HG02623 (cell line): ENCODE measurements around the gene GFAP.

Experiments
- ATAC-seq: cut with Tn5 transposase; IDR thresholded peaks from one replicate; pipeline ENCODE4 v1.9.1; 2021; ENCODE audit warnings: moderate library complexity; ENCODE audit not compliant: unreplicated experiment

The GFAP gene

DNA sequence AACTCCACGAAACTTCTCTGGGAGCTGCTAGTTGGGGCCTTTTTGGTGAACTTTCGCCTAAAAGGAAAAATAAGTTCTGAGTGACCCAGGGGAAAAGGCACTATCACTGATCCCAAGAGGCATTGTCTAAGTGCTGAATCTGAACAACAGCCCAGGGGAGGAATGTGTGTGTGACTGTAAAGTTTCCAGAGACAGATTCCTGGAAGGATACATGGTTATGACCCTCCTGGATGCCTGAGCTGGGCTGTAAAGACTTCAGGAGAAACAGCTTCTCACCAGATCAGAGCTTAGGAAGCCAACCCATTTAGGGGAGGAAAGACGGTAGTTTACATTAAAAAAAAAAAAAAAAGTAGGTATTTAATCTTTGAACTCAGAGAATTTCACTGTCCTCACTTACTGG, 47.5 kb downstream of the GFAP start:
- no peak for ATAC-seq

- ATAC-seq: no peak
Measured at GRCh38 chr17:44865931-44866330, 49.4 kb downstream of the GFAP start.

- ATAC-seq: no peak
Measured at GRCh38 chr17:44865231-44865660, 50.1 kb downstream of the GFAP start.

DNA sequence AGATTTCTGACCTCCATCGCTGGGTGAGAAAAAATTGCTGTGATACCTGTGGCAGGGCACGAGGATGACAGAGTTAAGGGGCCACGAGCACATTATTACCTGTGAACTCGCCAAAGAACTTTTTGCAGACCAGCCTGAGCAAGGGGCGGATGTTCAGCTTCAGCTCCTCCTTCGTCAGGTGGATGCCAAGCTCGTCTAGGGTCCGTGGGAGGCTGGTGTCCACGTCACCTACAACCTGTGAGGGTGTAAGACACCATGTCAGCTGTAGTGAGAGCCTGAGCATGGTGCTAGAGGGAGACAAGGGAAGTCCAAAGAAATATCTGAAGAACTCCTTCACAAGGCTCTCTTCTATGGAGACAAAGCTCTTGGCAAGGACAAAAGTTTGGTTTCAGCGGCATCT, 50.5 kb downstream of the GFAP start:
- no peak for ATAC-seq

GRCh38 chr17:44863061-44863918, 52.0 kb downstream of the GFAP start:
- ATAC-seq: no peak

DNA sequence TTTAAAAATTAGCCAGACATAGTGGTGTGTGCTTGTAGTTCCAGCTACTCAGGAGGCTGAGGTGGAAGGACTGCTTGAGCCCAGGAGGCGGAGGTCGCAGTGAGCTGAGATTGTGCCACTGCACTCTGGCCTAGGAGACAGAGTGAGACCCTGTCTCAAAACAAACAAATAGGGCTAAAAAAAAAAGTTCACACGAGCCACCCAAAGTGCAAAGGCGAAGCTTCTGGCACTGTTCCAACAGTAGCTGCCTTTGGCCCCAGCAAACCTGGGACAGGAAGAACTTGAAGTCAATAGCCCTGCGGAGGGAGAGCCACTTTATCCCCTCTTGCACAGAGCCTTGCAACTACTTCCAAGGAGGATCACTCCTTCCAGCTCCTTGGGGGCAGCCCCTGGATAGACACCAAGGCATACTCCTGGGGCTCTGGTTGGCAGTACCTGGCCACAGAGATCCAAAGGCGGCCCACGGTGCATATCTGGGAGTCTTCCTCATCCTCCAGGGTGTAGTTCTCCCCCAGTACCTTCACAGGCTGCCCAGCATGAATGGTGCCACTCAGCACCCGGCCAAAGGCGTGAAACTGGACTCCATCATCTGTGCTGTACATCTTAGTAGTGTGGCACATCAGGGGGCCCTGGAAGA, 52.9 kb downstream of the GFAP start:
- no peak for ATAC-seq

DNA sequence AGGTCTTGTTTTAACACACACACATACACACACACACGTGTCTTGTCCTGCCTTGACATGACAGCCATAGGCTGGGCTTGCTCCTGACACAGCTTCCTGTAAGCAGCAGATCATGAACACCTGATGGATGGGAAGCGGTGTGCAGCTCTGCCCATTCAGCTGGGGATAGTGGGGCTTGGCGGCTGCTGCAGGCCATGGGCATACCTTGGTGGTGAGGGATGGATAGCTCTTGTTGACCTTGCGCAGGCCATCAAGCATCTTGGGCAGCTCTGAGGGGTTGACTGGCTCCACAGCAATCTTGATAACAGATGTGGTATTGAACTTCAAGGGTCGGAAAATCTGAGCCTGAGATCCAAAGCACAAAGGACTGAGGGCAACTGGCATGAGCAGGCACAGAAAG, 55.6 kb downstream of the GFAP start:
- no peak for ATAC-seq

- ATAC-seq: no peak
Measured at GRCh38 chr17:44854192-44854591, 61.1 kb downstream of the GFAP start.
